ENCODE data around the gene SYNE1. TPM values are rescaled to one million over a fixed set of nuclear protein-coding genes. Genes with fewer than 3 reads are reported as not detected.

SYNE1 gene
- total and polyA plus RNA-seq, 4 donors, result 10.2 to 105 (median 24.5) TPM

GRCh38 chr6:152170702-152171667, 466.2 kb downstream of the SYNE1 start:
- H3K4me1 ChIP-seq (ENCODE audit: control insufficient read depth in 4 of 4, insufficient read depth in 4 of 4, low read length in 3 of 4), result no peaks in the 10 kb centered on the region
- no peak overlapping the region for H3K27ac ChIP-seq (ENCODE audit: low read depth in 1 of 2, low read length in 2 of 2)
- no peak for DNase-seq (ENCODE audit: low spot score)
- H3K4me3 ChIP-seq (ENCODE audit: low read depth in 1 of 3, low read length in 3 of 3), result no peak overlapping the region
- no peak overlapping the region for H3K9ac ChIP-seq (ENCODE audit: low read depth in 1 of 2, low read length in 2 of 2)
- no peak for TF ChIP-seq ZBTB33 (IDR thresholded peaks at IDR 0.05)
- TF ChIP-seq RXRA (IDR thresholded peaks at IDR 0.05), result no peak
- no peak for TF ChIP-seq REST (IDR thresholded peaks at IDR 0.05)
- no peak for TF ChIP-seq FOXA2 (IDR thresholded peaks at IDR 0.05)
- no peak for TF ChIP-seq NR2F2 (IDR thresholded peaks at IDR 0.05)
- no peak for TF ChIP-seq FOXA1 (IDR thresholded peaks at IDR 0.05)
- no peak for TF ChIP-seq ATF3 (IDR thresholded peaks at IDR 0.05)
- no peak for TF ChIP-seq EGR1 (IDR thresholded peaks at IDR 0.05; ENCODE audit: low read depth in 2 of 2)
- no peak for TF ChIP-seq RAD21 (IDR thresholded peaks at IDR 0.05)
- no peak for TF ChIP-seq SP1 (IDR thresholded peaks at IDR 0.05)
- no peak for TF ChIP-seq MAX (IDR thresholded peaks at IDR 0.05)
- TF ChIP-seq YY1 (IDR thresholded peaks at IDR 0.05), result no peak
- 84% methylated on average over 13 of the region's 13 CpGs for WGBS
- no peaks in the 10 kb centered on the region for H3K9me3 ChIP-seq (ENCODE audit: control insufficient read depth in 4 of 4, low read length in 3 of 4)
- H3K27me3 ChIP-seq (ENCODE audit: control insufficient read depth in 4 of 4, insufficient read depth in 4 of 4, low read length in 3 of 4), result no peaks in the 10 kb centered on the region
- H3K36me3 ChIP-seq (ENCODE audit: control insufficient read depth in 4 of 4, insufficient read depth in 3 of 4, low read depth in 1 of 4, low read length in 3 of 4), result peaks cover 2 to 50% (median 16%) of the 10 kb centered on the region in 4 donors

GRCh38 chr6:152170313-152170701, 466.9 kb downstream of the SYNE1 start:
- Histone ChIP-seq H3K27ac (ENCODE audit: low read depth in 1 of 2, low read length in 2 of 2) (no peak overlapping the region), H3K4me1 (ENCODE audit: control insufficient read depth in 4 of 4, insufficient read depth in 4 of 4, low read length in 3 of 4) (no peaks in the 10 kb centered on the region), H3K9me3 (ENCODE audit: control insufficient read depth in 4 of 4, low read length in 3 of 4) (no peaks in the 10 kb centered on the region), H3K36me3 (ENCODE audit: control insufficient read depth in 4 of 4, insufficient read depth in 3 of 4, low read depth in 1 of 4, low read length in 3 of 4) (peaks cover 2 to 44% (median 15%) of the 10 kb centered on the region in 4 donors), H3K4me3 (ENCODE audit: low read depth in 1 of 3, low read length in 3 of 3) (no peak overlapping the region), H3K27me3 (ENCODE audit: control insufficient read depth in 4 of 4, insufficient read depth in 4 of 4, low read length in 3 of 4) (no peaks in the 10 kb centered on the region), H3K9ac (ENCODE audit: low read depth in 1 of 2, low read length in 2 of 2) (no peak overlapping the region)
- WGBS, result 88% methylated on average over 4 of the region's 4 CpGs
- TF ChIP-seq GABPA (IDR thresholded peaks at IDR 0.05 in 1 of 2, conservative IDR thresholded peaks at IDR 0.05 in 1 of 2) (no peak), ZBTB33 (IDR thresholded peaks at IDR 0.05) (no peak), HNF4A (conservative IDR thresholded peaks at IDR 0.05) (no peak), FOXA1 (IDR thresholded peaks at IDR 0.05) (no peak), RAD21 (IDR thresholded peaks at IDR 0.05) (no peak), SP1 (IDR thresholded peaks at IDR 0.05) (no peak), FOXA2 (IDR thresholded peaks at IDR 0.05) (no peak), EGR1 (IDR thresholded peaks at IDR 0.05; ENCODE audit: low read depth in 2 of 2) (no peak), MAX (IDR thresholded peaks at IDR 0.05) (no peak), NR2F2 (IDR thresholded peaks at IDR 0.05) (no peak), ATF3 (IDR thresholded peaks at IDR 0.05) (no peak), RXRA (IDR thresholded peaks at IDR 0.05) (no peak), TAF1 (conservative IDR thresholded peaks at IDR 0.05) (no peak), JUND (IDR thresholded peaks at IDR 0.05) (no peak)
- no peak for DNase-seq (ENCODE audit: low spot score)
